HG03280 (cell line): ENCODE measurements around the gene FMN2.

Source experiments
- ATAC-seq: cut with Tn5 transposase; IDR thresholded peaks from one replicate; pipeline ENCODE4 v1.9.1; 2021; ENCODE audit warnings: mild to moderate bottlenecking, moderate library complexity; ENCODE audit not compliant: unreplicated experiment

Gene FMN2

DNA sequence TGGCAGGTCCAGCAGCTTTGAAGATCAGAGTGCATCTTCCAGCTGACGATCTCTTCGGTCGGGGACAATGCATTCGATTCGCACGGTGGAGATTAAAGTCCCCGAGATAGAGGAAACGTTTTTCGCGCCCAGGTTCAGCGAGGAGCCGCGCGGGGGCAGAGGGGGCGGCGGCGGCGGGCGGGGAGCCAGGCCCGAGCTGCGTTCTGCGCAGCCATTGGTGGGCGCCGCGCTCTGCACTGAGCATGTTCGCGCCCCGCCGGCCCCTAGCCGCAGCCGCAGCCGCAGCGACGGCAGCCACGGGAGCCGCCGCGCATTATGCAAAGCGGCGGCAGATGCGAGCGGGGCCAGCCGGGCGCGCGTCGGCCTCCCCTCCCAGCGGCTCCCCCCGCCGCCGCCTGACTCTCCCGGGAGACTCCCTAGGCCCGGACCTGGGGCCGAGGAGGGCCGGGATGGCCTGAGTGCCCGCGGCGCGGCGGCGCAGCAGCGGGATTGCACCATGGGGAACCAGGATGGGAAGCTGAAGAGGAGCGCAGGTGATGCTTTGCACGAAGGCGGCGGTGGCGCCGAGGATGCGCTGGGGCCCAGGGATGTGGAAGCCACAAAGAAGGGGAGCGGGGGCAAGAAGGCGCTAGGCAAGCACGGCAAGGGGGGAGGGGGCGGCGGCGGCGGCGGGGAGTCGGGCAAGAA, at the start of gene FMN2:
FMN2 (plus strand) TSS at position 270 of the 687 bp plus-strand sequence; CDS start at position 497, 227 bp downstream.
- no peak for ATAC-seq

DNA sequence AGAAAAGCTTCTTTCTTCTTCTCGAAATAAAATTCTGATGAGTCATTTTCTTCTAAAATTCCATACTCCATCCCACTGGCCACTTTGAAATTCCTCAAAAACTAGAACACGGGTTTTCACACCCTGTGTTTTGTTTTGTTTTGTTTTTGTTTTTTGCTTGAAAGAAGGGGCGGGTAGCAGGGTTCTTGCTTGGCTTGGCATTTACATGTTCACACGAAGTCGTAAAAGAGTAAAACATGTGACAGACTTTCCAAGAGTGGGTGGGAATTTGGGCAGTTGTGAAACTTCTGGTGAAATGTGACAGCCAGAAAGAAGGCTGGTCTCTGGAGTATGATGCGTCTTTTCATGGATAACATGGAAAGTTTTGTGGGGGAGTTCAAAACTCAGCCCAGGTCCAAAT, 47.1 kb upstream of the FMN2 start:
- ATAC-seq = no peak

DNA sequence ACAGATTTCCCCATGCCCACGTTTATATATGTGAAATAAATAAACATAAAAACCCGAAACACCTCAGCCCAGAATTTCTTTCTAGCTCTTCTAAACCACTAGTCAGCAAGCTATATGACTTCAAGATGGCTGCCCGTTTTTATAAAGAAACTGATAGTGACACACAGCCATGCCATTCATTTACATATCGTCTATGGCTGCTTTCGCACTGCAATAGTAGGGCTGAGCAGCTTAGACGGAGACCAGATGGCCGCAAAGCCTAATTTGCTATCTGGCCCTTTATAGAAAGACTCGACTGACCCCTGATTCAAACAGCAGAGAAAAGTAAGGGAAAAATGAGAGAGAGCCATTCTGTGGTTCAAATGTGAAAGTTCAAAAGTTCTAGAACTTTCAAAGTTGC, 45.7 kb upstream of the FMN2 start:
- no peak for ATAC-seq

GRCh38 chr1:240054109-240054701, 37.5 kb upstream of the FMN2 start:
- no peak for ATAC-seq

GRCh38 chr1:240055936-240056335, 35.7 kb upstream of the FMN2 start:
- no peak for ATAC-seq

GRCh38 chr1:240056350-240056749, 35.3 kb upstream of the FMN2 start:
- ATAC-seq = no peak

DNA sequence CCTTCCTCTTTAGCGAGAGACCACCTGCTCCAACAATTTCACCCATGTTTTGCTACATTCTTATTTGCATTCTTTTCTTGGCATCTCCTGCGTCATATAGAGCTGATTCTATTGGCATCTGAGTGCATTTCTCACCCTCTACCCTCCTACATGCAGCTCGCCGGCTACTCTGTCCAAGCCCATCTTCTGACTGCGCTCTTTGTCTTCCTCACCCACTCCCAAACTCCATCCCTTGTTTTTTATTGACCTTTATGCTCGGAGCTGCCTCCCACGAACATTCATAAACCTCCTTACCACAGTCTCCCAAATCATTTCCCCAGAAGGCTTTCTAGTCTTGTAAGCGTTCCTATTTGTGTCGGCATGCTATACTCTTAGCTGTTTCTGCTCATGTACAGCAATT, 33.6 kb upstream of the FMN2 start:
- no peak for ATAC-seq

- no peak for ATAC-seq
These were observed 22.7 kb upstream of the FMN2 start for GRCh38 chr1:240068961-240069360.

DNA sequence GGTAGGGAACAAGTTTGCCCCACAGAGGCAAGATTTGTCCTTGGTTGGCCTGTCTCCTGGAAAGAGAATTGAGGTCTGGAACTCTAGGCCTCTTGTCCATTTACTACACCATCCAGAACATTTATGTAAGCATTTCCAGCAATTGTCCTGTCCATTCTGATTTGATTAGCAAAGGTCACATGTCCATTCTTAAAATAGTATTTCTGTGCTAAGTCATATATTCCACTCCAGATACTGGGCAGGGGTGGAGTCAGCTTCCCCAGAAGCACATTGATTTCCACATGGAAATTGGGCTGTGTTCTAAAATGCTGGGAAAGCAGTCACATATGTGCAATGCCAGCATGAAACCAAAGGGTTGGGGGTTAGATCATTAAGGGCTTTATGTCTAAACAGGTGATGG, 21.5 kb upstream of the FMN2 start:
- ATAC-seq = no peak

GRCh38 chr1:240073097-240073496, 18.6 kb upstream of the FMN2 start:
- ATAC-seq = no peak

DNA sequence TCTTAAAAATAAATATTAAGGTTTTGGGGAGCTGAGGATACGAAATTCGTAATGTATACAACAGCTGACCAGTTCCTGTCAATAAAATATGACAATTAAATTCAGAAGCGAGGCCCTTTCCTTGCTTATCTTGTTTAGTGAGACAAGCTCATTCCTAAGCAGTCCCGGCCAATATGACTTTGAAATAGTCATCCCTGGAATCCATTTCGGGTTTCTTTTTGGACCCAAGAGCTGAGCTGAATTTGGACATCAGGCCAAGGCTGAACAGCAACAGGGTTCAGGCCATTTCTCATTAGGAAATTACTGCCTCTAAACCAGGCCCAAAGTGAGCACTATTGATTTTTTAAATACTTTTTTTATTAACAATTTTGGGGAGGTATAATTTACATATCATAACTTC, 17.3 kb upstream of the FMN2 start:
- no peak for ATAC-seq

DNA sequence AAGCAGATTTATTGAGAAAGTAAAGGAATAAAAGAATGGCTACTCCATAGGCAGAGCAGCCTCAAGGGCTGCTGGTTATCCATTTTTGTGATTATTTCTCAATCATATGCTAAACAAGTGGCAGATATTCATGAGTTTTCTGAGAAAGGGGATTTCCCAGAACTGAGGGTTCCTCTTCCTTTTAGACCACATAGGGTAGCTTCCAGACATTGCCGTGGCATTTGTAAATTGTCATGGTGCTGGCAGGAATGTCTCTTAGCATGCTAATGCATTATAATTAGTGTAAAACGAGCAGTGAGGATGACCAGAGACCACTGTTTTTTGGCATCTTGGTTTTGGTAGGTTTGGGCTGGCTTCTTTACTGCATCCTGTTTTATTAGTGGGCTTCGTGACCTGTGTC, 16.8 kb upstream of the FMN2 start:
- no peak for ATAC-seq

DNA sequence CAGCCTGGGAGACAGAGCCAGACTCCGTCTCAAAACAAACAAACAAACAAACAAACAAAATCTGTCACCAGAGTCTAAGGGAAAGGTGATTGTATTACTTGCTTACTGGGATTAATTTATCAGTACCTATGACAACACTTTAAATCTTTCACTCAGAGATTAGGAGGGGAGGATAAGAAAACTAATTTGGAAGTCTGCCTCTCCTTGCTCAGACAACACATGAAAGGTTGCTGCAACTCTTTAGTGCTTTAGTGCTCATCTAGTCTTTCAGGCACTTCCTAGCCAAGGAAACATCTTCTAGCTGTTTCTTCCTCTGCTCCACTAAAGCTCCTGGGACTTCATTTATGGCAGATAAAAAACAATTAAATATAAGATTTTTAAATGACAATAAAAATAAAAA, 7.3 kb upstream of the FMN2 start:
- ATAC-seq = no peak

DNA sequence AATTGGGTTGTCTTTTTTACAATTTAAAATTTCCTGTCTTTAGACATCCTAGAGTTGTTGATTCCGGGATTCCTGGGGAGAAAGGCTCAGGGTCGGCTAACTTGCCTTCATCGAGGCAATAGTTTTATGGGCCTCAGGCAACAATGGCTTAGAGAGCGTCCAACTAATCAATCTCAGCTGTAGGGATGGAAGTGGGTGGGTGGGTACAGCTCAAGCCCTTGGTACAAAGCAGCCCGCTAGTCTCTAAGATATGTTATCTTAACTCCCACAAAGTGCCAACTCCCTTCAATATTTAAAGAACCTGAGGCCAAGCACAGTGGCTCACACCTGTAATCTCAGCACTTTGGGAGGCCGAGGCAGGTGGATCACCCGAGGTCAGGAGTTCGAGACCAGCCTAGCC, 6.9 kb upstream of the FMN2 start:
- no peak for ATAC-seq

- no peak for ATAC-seq
These were observed 5.0 kb upstream of the FMN2 start for GRCh38 chr1:240086726-240087125.

GRCh38 chr1:240090014-240090413, 1.7 kb upstream of the FMN2 start:
- ATAC-seq = no peak

DNA sequence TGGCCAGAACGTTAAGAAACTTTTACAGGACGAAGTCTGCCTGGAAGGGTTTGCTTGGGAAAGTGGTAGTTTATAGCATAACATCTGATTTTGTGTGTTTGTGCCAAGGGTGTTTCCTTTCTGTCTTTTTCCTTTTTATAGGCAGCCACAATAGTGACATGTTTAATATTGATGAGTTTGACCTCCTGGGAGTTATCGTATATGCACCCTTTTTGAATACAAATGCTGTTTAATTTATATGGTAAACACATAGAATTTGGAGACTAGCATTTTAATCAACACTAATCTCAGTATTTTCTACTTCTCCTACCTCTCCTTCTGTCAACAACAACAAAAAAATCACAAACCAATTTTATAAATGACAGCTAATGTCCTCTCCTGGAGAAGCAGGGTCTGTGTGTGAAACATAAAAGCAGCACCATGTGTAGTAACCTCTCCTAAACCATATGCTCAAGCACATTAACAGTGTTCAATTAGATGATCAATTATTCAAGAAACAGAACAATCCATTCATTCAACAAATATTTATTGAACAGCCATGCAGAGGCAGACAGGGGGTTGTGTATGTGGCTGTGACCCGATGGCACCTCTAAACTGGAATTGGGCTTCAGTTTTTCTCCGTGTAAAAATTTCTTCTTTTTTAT, 604 bp upstream of the FMN2 start:
- ATAC-seq = no peak

- ATAC-seq = no peak
These were observed 827 bp downstream of the FMN2 start for GRCh38 chr1:240092301-240093119.

DNA sequence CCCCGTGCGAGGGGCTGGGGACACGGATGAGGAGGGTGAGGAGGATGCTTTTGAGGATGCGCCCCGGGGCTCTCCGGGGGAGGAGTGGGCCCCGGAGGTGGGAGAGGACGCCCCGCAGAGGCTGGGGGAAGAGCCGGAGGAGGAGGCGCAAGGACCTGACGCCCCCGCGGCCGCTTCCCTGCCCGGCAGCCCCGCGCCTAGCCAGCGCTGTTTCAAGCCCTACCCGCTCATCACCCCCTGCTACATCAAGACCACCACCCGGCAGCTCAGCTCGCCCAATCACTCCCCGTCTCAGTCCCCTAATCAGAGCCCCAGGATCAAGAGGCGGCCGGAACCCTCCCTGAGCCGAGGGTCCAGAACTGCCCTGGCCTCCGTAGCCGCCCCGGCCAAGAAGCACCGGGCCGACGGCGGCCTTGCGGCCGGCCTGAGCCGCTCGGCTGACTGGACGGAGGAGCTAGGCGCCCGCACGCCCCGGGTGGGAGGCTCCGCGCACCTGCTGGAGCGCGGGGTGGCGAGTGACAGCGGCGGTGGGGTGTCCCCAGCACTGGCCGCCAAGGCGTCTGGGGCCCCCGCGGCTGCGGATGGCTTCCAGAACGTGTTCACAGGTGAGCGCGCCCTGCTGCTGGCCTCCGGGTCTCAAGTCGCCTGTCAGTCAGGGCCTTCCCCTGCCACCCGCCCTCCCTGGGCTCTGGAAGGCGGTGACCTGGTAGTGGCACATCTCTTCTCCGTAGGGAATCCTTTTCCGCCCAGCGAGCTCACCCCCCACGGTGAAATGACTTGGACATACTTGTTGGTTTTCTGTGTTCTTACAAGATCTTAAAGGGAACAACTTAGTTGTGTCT, 1.7 kb downstream of the FMN2 start:
- no peak for ATAC-seq

DNA sequence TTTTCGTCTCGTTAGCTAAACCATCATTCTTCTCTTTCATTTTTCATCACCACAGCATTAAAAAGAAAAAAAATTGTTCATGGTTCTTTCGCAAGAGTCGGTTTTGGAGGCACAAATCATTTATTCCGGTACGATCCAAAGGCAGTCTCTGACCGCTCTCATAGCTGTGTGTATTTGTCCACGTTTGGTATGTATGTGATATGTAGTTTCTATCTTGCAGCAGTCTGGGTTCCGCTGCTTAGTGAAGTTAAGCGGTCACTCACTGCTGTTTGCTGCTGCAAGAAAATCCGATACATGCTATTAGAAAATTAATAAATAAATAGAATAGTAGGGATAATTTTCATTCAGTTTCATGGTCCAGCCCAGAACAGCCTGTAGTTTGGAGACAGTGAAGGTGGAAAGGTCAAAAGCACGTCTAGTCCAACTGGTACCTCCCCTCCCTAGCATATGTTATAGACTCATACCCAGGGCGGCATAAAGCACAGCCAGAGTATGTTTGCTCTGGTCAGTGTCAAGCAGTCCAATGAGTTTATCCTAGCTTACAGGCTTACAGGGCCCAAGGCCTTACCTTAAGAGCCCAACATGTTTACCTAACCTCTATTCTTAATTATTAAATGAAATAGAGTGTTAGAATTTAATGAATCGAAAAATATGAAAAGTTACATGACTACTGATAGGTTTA, 2.5 kb downstream of the FMN2 start:
- no peak for ATAC-seq
